Measurements from ENCODE around the gene EFCAB9.

EFCAB9 gene

DNA sequence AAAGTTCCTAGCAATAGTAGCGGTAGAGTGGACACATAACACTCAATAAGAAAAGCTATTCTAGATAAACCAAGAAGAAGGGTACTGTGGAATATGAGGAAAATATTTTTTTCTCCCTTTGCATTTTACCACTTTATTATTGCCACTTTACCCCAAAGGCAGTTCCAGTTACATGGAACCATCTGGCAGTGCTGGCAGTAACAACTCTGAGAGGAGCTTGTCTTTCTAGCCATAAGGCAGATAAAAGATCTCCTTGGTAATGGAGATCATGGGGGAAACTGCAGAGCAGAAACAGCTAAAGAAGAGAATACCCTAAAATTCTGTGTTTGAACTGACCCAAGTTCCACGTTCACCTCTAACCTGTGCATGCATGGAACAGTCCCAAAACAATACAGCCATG, 51.1 kb downstream of the EFCAB9 start:
- no peak for DNase-seq

DNA sequence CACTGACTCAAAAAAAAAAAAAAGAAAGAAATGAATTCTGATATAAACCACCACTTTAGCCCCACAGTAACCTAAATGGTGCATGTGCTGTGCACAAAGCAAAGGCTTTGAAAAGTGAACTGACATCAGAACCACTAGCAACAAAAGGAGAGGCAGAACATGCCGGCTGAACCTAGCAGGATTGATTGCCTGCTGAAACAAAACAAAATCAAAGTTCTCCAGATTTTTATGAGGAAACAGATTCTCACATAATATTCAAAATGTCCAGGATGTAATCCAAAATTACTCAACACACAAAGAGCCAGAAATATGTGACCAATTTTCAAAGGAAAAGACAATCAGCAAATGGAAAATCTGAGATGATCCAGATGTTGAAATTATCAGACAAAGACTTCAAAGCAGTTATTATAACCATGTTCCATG, 51.7 kb downstream of the EFCAB9 start:
- DNase-seq: no peak

DNA sequence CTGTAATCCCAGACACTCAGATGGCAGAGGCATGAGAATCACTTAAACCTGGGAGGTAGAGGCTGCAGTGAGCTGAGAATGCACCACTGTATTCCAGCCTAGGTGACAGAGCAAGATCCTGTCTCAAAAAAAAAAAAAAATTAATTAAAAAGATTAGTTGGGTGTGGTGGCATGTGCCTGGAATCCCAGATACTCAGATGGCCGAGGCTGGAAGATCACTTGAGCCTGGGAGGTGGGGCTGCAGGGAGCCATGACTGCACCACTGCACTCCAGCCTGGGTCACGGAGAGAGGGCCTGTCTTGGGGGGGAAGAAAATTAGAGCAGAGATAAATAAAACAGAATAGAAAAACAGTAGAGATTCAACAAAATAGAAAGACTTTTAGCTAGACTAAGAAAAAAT, 54.7 kb downstream of the EFCAB9 start:
- no peak for DNase-seq

DNA sequence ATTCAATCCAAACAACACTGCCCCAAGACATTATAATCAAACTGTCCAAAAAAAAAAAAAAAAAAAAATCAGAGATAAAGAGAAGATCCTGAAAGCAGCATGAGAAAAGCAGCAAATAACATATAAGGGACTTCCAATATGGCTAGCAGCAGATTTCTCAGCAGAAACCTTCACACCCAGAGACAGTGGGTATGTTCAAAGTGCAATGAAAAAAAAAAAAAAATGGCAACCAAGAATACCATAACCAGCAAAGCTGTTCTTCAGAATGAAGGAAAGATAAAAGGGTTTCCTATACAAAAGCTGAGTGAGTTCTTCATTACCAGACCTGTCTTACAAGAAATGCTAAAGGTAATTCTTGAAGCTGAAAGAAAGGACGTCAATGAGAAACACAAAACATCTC, 57.4 kb downstream of the EFCAB9 start:
- no peak for DNase-seq

DNA sequence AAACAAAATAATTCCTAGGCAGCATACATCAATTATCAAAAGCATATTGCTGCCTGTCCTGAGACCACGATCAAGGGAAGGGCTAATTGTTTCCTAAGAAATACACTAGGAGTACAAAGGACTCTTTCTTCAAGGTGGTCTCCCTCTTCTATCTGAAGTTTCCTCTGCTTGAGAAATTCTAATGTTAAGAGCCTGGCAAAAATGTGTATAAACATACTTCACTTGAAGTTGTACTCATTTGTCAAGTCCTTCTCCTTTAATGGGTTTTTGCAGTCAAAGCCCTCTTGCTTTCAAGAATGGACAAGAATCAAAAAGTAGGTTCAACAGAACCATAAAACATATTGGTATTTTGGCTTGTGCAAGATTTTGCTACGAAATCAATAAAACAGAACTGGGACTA, 58.5 kb downstream of the EFCAB9 start:
- no peak for DNase-seq

All from kidney glomerular epithelial cell (primary cell).